ENCODE data around the gene MED12L. TPM values are rescaled to one million over a fixed set of nuclear protein-coding genes. Genes with fewer than 3 reads are reported as not detected.

Gene MED12L
- total and polyA plus RNA-seq, 7 donors = 0.01 to 2.6 (median 0.17) TPM

DNA sequence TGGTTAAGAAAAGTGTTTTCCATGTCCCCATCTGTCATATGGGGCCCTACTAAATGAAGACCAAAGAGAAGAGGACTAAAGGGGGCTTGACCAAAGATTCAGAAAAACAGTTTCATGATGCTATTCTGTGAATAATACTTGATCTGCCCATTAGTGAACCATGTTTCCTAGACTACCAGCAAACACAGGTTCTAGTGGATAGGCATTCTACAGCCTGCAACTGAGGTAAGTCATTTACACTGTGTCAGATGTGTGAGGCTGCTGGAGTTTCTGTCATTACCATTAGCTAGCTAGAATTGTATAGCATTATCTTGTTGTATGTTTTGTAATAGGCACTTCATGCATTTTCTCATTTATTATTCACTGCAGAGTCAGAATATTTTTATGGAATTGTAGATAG, 111.0 kb downstream of the MED12L start:
- intact Hi-C loops (cut with DNase I) = no loop called here
- no peak for DNase-seq
- Histone ChIP-seq H3K36me3 (ENCODE audit: insufficient read depth in 1 of 2, low read depth in 1 of 2) (no peaks in the 10 kb centered on the region), H3K9me3 (no peaks in the 10 kb centered on the region), H3K27ac (no peak overlapping the region), H3K4me1 (no peaks in the 10 kb centered on the region), H3K27me3 (ENCODE audit: insufficient read depth in 3 of 3, low read length in 2 of 3) (no peaks in the 10 kb centered on the region), H3K4me3 (no peak overlapping the region)
- TF ChIP-seq CTCF (IDR thresholded peaks at IDR 0.05) = no peak
- no peak for ATAC-seq

- no peak for DNase-seq
- H3K36me3 ChIP-seq (ENCODE audit: insufficient read depth in 1 of 2, low read depth in 1 of 2) = no peaks in the 10 kb centered on the region
- intact Hi-C loops (cut with DNase I) = no loop called here
- H3K4me1 ChIP-seq = no peaks in the 10 kb centered on the region
- 95% methylated on average over 8 of the region's 8 CpGs for WGBS, 3 donors
- TF ChIP-seq CTCF (IDR thresholded peaks at IDR 0.05) = no peak
- H3K9me3 ChIP-seq = no peaks in the 10 kb centered on the region
- no peaks in the 10 kb centered on the region for H3K27me3 ChIP-seq (ENCODE audit: insufficient read depth in 3 of 3, low read length in 2 of 3)
- H3K27ac ChIP-seq = no peak overlapping the region
- no peak for ATAC-seq
- H3K4me3 ChIP-seq = no peak overlapping the region
Measured at GRCh38 chr3:151197228-151197627, 111.8 kb downstream of the MED12L start.

DNA sequence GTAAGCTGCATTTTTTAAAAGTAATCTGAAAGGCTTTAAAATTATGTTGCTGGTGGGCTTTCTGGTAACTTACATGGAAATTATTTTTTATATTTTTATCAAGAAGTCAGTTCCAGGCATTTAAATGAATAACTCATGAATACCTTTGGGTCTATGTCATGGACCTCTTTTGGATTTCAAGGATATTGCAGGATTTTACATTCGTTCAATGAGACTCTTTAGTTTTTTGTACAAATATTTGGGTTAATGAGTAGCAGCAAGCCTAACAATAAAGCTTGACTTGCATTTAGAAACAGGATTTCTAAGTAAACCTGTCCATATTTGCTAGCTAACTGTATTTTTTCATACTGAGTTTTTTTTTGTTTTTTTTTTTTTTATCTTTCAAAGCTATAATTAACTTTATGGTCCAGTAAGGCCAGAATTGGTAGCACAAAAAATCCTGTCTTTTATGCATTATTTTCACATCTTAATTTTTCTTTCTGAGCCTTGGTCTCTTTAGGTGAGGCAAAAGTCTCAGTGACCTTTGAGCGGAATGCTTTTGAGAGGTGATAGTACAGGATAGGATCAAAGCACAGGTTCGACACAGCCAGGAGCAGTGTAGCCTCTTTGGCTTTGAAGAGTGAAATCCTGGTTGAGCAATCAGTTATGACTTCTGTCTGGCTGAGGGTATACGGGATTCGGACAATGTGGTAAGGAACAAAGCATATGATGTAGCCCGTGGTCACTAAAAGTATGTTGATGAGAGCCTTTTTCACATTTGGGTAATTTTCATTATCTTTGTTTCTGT, 112.7 kb downstream of the MED12L start:
- Histone ChIP-seq H3K4me1 (no peaks in the 10 kb centered on the region), H3K4me3 (no peak overlapping the region), H3K9me3 (no peaks in the 10 kb centered on the region), H3K36me3 (ENCODE audit: insufficient read depth in 1 of 2, low read depth in 1 of 2) (no peaks in the 10 kb centered on the region), H3K27me3 (ENCODE audit: insufficient read depth in 3 of 3, low read length in 2 of 3) (no peaks in the 10 kb centered on the region), H3K27ac (no peak overlapping the region)
- ATAC-seq (no peak), DNase-seq (no peak)
- intact Hi-C loops (cut with DNase I) = no loop called here
- 79 to 94% (median 90%) methylated on average over 6 of the region's 6 CpGs for WGBS, 3 donors
- TF ChIP-seq CTCF (IDR thresholded peaks at IDR 0.05) = no peak

DNA sequence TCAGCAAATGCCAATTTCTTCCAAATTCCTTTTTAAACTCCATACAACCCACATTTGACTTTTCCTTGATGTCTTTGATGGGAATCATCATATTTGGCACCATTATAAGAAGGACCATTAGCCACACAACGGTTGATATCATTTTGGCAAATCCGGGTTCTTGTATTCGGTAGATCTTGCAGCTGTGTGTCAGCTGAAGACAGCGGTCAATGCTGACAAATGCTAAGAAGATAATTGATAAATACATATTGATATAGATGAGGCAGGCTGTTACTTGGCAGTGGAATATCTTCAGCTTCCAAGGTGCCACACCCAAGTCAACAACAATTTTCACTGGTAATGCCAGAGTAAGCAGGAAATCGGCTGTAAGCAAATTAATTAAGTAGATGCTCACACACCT, 113.4 kb downstream of the MED12L start:
- no peak for TF ChIP-seq CTCF (IDR thresholded peaks at IDR 0.05)
- Histone ChIP-seq H3K27me3 (ENCODE audit: insufficient read depth in 3 of 3, low read length in 2 of 3) (no peaks in the 10 kb centered on the region), H3K4me3 (no peak overlapping the region), H3K9me3 (no peaks in the 10 kb centered on the region), H3K27ac (no peak overlapping the region), H3K36me3 (ENCODE audit: insufficient read depth in 1 of 2, low read depth in 1 of 2) (no peaks in the 10 kb centered on the region), H3K4me1 (no peaks in the 10 kb centered on the region)
- DNase-seq (no peak), ATAC-seq (no peak)
- intact Hi-C loops (cut with DNase I) = no loop called here
- WGBS, 3 donors = 82 to 90% (median 85%) methylated on average over 5 of the region's 5 CpGs
